GM19023 (cell line): ENCODE data around the gene ZNF511.

Experiments
- ATAC-seq: cut with Tn5 transposase; IDR thresholded peaks from one replicate; pipeline ENCODE4 v1.9.1; 2021; ENCODE audit warnings: mild to moderate bottlenecking, moderate library complexity; ENCODE audit not compliant: unreplicated experiment

Gene ZNF511

GRCh38 chr10:133274751-133275683 lies 33.7 kb upstream of the ZNF511 start:
- ATAC-seq, result peak; percentile 44

GRCh38 chr10:133275684-133276092 lies 33.0 kb upstream of the ZNF511 start:
- ATAC-seq, result peak; percentile 29

- ATAC-seq, result no peak
These were observed 32.6 kb upstream of the ZNF511 start for GRCh38 chr10:133276100-133276434.

GRCh38 chr10:133276435-133277201 lies 32.1 kb upstream of the ZNF511 start, which contains the start of gene ADAM8:
TSS of gene ADAM8 (minus strand) at chr10:133276868. CDS start at chr10:133276817, 51 bp downstream.
- peak; percentile 45 for ATAC-seq

DNA sequence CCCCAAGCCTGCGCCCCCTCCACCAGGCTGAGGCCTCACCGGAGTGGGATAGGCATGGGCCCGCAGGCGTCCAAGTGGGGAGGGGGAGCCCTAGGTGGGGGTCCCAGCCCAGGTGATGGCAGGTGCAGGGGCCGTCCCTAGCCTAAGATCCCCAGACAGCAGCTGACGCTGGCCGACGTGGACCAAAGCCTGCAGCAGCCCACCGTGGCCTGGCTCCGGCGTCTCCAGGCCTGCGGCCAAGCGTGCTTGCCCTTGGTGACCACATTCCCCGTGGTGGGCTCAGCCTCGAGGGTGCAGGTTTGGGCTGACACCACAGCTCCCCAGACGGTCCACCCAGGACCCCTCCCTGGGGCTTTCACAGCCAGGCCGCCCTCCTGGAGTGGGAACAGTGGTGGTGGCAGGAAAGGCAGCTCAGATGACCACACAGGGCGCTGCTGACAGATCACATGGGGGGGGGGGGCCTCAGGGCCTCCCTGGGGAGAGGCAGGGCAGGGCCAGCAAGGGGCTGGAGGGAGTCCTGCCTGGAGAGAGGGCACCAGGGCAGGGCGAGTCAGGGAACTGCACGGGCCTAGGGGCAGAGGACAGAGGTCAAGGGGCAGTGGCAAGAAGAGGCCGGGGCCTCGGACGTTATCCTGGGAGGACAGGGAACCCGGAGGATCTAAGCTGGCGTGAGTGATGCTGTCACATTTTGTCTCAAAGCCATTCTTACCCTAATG lies 31.3 kb upstream of the ZNF511 start:
- no peak for ATAC-seq

DNA sequence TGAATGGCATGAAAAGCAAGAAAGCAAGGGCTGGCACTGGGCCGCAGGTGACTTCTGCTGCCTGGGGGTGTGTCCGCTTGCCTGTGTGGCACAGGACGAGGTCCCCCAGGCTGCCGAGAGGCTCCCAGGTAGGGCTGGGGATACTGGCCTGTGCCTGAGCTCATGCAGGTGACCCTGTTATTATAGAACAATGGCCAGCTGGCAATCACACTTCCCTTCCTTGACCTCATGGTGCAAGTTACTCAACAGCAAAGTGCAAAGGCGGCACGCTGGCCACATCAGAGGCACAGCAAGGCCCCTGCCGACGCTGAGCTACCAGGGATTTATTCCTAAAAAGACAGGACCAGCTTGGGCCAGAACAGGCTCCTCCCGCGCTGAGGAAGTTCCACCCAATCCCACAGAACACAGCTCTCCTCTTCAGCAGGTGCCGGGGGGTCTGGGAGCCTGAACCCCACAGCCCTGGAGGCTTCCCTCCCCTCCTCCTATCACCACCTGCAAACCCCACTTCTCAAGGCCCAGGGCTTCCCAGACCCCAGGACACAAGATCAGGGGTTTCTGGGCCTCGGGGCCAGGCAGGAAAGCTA lies 30.6 kb upstream of the ZNF511 start:
- no peak for ATAC-seq

- peak; percentile 30 for ATAC-seq
These were observed 30.0 kb upstream of the ZNF511 start for GRCh38 chr10:133278577-133279265.

- no peak for ATAC-seq
These were observed 29.1 kb upstream of the ZNF511 start for GRCh38 chr10:133279326-133280226.

DNA sequence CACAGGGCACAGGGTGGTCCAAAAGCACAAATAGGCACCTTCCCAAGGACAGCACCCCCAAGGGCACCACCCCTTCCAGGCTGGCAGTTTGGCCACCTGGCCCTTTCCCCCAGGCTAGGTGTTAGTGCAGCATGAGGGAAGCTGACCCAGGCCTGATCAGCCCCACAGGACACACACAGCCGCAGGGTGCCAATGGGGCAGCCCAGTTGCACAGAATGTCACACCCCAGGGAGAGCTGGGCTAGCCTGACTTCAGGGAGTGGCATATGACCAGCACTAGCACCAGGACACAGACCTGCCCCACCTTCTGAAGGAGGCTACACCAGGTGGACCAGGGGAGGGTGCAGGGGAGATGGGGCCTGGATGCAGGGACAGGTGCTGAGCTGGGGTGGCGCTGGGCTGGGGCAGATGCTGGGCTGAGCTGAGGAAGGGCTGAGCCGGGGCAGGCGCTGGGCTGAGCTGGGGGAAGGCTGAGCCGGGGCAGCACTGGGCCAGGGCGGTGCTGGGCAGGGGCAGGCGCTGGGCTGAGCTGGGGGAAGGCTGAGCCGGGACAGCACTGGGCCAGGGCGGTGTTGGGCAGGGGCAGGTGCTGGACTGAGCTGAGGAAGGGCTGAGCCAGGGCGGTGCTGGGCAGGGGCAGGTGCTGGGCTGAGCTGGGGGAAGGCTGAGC lies 28.2 kb upstream of the ZNF511 start:
- no peak for ATAC-seq

GRCh38 chr10:133281084-133281483 lies 27.6 kb upstream of the ZNF511 start:
- no peak for ATAC-seq

DNA sequence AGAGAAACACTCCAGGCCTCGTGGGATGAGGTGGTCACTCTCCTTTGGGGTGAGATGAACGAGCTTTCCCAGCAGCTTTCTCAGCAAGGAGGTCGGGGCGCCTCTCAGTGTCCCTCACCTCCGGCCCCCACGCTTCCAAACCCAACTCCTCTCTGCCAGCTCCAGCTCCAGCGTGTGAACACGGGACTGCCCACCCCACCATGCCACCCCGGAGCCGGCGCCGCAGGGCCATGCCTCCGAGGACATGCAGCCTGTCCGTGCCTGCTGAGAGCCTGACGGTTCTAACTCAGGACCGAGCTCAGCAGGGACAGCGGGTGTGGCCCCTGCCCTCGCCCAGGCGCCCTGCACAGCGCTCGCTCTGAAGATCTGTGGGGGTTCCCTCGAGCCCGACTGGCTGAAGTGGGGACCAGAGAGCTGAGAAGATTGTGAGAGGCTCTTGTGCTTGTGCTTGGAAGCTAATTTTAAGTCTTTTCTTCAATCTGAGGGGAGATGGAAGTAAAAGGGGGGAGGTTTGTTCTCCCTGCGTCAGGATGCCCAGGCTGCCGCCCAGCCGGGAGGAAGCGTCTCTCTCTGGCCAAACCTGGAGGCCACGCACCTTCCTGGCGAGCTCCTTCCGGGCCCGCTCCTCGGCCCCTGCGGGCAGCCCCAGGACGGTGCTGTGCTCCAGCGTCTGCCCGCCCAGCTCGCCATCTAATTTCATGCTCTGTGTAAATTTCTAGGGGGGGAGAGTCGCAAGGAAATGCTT lies 26.9 kb upstream of the ZNF511 start:
- ATAC-seq, result no peak

DNA sequence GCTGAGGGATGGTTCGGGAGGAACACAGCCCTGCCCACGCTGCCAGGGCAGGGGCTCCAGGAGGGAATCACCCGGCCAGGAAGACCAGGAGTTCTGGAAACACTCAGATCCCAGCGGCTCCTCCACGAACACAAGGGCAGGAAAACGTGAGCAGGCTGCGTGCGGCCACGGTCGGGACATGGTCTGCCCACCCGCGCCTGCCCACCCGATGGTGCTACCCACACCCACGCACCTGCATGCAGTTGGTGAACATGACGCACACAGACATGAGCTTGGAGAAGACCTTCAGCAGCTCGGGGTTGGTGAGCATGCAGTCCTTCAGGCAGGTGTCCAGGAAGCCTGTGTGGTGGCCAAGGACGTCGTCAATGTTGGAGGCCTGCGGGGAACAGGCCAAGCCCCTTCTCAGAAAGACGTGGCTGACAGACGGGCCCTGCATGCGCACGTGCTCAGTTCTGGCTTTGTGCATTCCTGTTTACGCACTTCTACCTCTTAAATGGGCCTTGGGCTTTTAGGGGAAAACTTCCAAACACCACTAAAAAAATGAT lies 25.8 kb upstream of the ZNF511 start:
- no peak for ATAC-seq

DNA sequence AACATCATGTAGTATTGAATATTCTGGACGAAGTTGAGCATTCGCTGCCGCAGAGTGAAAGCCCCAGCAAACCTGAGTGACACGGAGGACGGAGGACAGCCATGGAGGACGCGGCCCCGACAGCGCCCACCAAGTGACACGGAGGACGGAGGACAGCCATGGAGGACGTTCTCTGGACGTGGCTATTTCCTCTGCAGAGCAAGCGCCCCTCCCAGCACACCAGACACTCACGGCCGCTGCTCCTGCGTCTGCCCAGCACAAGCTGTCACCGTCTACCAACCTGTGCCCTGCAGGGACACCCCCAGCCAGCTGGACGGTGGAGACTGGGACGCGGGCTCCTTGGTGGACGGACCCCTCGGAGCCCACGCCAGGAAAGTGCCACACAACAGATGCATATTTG lies 24.8 kb upstream of the ZNF511 start:
- ATAC-seq, result no peak

GRCh38 chr10:133285217-133285616 lies 23.5 kb upstream of the ZNF511 start:
- ATAC-seq, result no peak

- no peak for ATAC-seq
These were observed 22.3 kb upstream of the ZNF511 start for GRCh38 chr10:133286366-133286765.

GRCh38 chr10:133287832-133288500 lies 20.7 kb upstream of the ZNF511 start:
- no peak for ATAC-seq

- ATAC-seq, result no peak
These were observed 19.0 kb upstream of the ZNF511 start for GRCh38 chr10:133289761-133290160.
